PFSK-1 (cell line): Measurements from ENCODE around the gene CACNA1C.

Experiments used
- POLR2AphosphoS5 ChIP-seq: IDR thresholded peaks from 2 replicates; pipeline ENCODE4 v1.6.1; 2012; ENCODE audit warnings: low read depth, mild to moderate bottlenecking, control low read depth, low read length, moderate library complexity
- SIN3A ChIP-seq: IDR thresholded peaks from 2 replicates; pipeline ENCODE4 v1.6.1; 2012; ENCODE audit warnings: mild to moderate bottlenecking, low read length, moderate library complexity, borderline replicate concordance; ENCODE audit not compliant: insufficient read depth
- TAF1 ChIP-seq: IDR thresholded peaks from 2 replicates; pipeline ENCODE4 v1.6.1; 2012; ENCODE audit warnings: low read length, control low read depth, borderline replicate concordance; ENCODE audit not compliant: insufficient read depth
- TF ChIP-seq, protein P1 (sequence below), 2 experiments: IDR thresholded peaks; 2 replicates each; pipeline versions ENCODE4 v1.6.1 to v1.8.0; 2011 to 2012; ENCODE audit warnings: low read depth in 2 of 2, low read length in 2 of 2, control low read depth in 1 of 2, inconsistent platforms in 1 of 2, mild to moderate bottlenecking in 1 of 2, moderate library complexity in 1 of 2; ENCODE audit not compliant: insufficient read depth in 1 of 2

DNA sequence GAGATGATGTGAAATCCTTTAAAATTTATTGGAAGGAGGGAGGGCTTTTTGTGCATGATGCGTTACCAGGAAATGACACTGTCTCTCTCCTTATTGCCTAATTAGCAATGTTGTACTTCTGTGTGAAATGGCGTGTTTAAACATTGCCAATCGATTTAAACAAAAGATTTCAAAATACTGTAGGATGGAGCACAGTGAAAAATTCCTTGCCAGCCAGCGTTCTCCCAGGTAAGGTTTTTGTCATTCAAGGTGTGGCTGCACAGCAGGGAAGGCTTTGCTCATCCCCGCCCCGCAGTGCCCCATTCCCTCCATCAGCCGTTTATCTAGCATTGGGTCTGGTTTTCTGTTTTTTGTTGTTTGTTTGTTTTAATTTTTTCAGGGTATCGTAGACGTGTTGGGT is 137.3 kb downstream of the CACNA1C start:
- TF ChIP-seq, protein P1, sequence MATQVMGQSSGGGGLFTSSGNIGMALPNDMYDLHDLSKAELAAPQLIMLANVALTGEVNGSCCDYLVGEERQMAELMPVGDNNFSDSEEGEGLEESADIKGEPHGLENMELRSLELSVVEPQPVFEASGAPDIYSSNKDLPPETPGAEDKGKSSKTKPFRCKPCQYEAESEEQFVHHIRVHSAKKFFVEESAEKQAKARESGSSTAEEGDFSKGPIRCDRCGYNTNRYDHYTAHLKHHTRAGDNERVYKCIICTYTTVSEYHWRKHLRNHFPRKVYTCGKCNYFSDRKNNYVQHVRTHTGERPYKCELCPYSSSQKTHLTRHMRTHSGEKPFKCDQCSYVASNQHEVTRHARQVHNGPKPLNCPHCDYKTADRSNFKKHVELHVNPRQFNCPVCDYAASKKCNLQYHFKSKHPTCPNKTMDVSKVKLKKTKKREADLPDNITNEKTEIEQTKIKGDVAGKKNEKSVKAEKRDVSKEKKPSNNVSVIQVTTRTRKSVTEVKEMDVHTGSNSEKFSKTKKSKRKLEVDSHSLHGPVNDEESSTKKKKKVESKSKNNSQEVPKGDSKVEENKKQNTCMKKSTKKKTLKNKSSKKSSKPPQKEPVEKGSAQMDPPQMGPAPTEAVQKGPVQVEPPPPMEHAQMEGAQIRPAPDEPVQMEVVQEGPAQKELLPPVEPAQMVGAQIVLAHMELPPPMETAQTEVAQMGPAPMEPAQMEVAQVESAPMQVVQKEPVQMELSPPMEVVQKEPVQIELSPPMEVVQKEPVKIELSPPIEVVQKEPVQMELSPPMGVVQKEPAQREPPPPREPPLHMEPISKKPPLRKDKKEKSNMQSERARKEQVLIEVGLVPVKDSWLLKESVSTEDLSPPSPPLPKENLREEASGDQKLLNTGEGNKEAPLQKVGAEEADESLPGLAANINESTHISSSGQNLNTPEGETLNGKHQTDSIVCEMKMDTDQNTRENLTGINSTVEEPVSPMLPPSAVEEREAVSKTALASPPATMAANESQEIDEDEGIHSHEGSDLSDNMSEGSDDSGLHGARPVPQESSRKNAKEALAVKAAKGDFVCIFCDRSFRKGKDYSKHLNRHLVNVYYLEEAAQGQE (IDR thresholded peaks at IDR 0.05; ENCODE audit: insufficient read depth in 1 of 2, low read depth in 2 of 2, low read length in 2 of 2) = no peak
- no peak for TF ChIP-seq TAF1
- no peak for TF ChIP-seq POLR2AphosphoS5
- no peak for TF ChIP-seq SIN3A
